NCI-H128 (cell line): ENCODE data around the gene ZNF559.

ENCODE experiments used
- DNase-seq: peaks from one replicate; lab custom pipeline; 2025; ENCODE audit not compliant: unreplicated experiment; lab: John Stamatoyannopoulos, UW

The ZNF559 gene

GRCh38 chr19:9352505-9352904, 28.5 kb downstream of the ZNF559 start:
- no peak for DNase-seq

- no peak for DNase-seq
Observed at GRCh38 chr19:9353011-9353410, 29.0 kb downstream of the ZNF559 start.

- DNase-seq = no peak
Observed at GRCh38 chr19:9354651-9355050, 30.7 kb downstream of the ZNF559 start.

- no peak for DNase-seq
Observed at GRCh38 chr19:9362905-9363304, 38.9 kb downstream of the ZNF559 start, which contains the start of gene ZNF177. Gene ZNF177, plus strand, starts transcription at chr19:9363013. Its CDS starts 15,299 bp downstream, at chr19:9378312.

GRCh38 chr19:9370738-9371619, 47.0 kb downstream of the ZNF559 start:
- no peak for DNase-seq

GRCh38 chr19:9381361-9381785, 57.4 kb downstream of the ZNF559 start:
- no peak for DNase-seq
